ENCODE measurements around the gene SND1.

- TF ChIP-seq EP300 (IDR thresholded peaks at IDR 0.05; ENCODE audit: low read depth) (no peak), POLR2A (IDR thresholded peaks at IDR 0.05) (no peak), CTCF (IDR thresholded peaks at IDR 0.05) (no peak)
Measured at GRCh38 chr7:128112018-128112780, 460.2 kb downstream of the SND1 start.

Data from transverse colon (tissue), 3 donors.